Adrenal gland (tissue), 12 donors: ENCODE measurements around the gene SPAG8. TPM values are rescaled to one million over a fixed set of nuclear protein-coding genes. Genes with fewer than 3 reads are reported as not detected.

Experiments used
- DNase-seq, 7 donors: peaks; one replicate each; pipeline ENCODE4 v3.0.0-alpha.2; 2019 to 2020
- H3K27ac ChIP-seq, 5 donors: fragments of 200-600 bp; sonication (generic) in 4 of 5; 1 replicate in 3 of 5; 2 replicates in 2 of 5; pipeline versions ENCODE4 v1.5.1 to v1.8.0; 2016 to 2020; ENCODE audit warnings: mild to moderate bottlenecking in 1 of 5
- H3K27me3 ChIP-seq: fragments of 200-600 bp; 2 replicates; pipeline ENCODE4 v1.8.0; 2021
- H3K36me3 ChIP-seq, 2 donors: fragments of 200-600 bp; replicated peaks in 1 of 2; 1 replicate in 1 of 2; 2 replicates in 1 of 2; pipeline versions ENCODE4 v1.5.1 to v1.8.0; 2018 to 2022
- H3K4me1 ChIP-seq, 2 donors: fragments of 200-600 bp; replicated peaks in 1 of 2; 1 replicate in 1 of 2; 2 replicates in 1 of 2; pipeline versions ENCODE4 v1.5.1 to v1.8.0; 2018 to 2021
- H3K4me3 ChIP-seq, 4 donors: fragments of 200-600 bp; sonication (generic) in 3 of 4; one replicate each; pipeline ENCODE4 v1.5.1; 2016 to 2018
- H3K9me3 ChIP-seq, 3 donors: fragments of 200-600 bp; sonication (generic) in 1 of 3; replicated peaks in 1 of 3; 1 replicate in 2 of 3; 2 replicates in 1 of 3; pipeline versions ENCODE4 v1.5.1 to v1.8.0; 2016 to 2021
- CTCF ChIP-seq, 6 experiments: fragments of 450-650 bp in 4 of 6; fragments of 200-600 bp in 2 of 6; sonication (generic) in 1 of 6; IDR thresholded peaks; 1 replicate in 5 of 6; 2 replicates in 1 of 6; pipeline versions ENCODE4 v1.5.1 to v1.8.0; 2016 to 2021; ENCODE audit warnings: antibody characterized with exemption in 6 of 6, mild to moderate bottlenecking in 2 of 6, moderate library complexity in 1 of 6
- POLR2A ChIP-seq, 2 donors: fragments of 450-650 bp; IDR thresholded peaks; one replicate each; pipeline ENCODE4 v1.6.1; 2017; ENCODE audit warnings: antibody characterized with exemption in 2 of 2, mild to moderate bottlenecking in 2 of 2, moderate library complexity in 1 of 2
- WGBS, 4 donors: extraction: QIAGEN DNeasy Blood & Tissue Kit in 2 of 4; methylation state at CpG; one replicate each; pipeline versions ENCODE4 v1.1.5 to v1.1.7; 2013 to 2017; 5-methylcytosine and 5-hydroxymethylcytosine counted together
- intact Hi-C, 2 donors: fragments of 100-400 bp; cut with DNase I; formaldehyde crosslinking; loops; one replicate each; pipeline versions ENCODE4 v1.14.1 to v1.15.0; 2022 to 2023
- polyA plus RNA-seq, 3 donors: library from polyadenylated mRNA; stranded (reverse); fragments of 200-250 nt in 2 of 3; fragments of 350-450 nt in 1 of 3; fragmentation: Illumina TruSeq in 1 of 3; extraction: RNeasy Lipid Tissue Mini Kit (QIAGEN cat#74804) in 1 of 3; gene quantifications; one replicate each; pipeline ENCODE4 v1.2.3, GENCODE V29; 2013 to 2014
- total RNA-seq, 9 donors: library from RNA; depleted of rRNA in 4 of 9; stranded (reverse); fragments of >200 nt in 4 of 9; fragments of 120-200 nt in 1 of 9; fragmentation: NEBNext Ultra II Directional in 1 of 9; extraction: Animal tissue kit (Norgen Biotek cat#: 25700) in 1 of 9; gene quantifications; one replicate each; pipeline versions ENCODE4 v1.1.0 to v1.2.4, GENCODE V29; 2013 to 2023
- donor health status: healthy with polysubstance abuse.
- donor health status: Bipolar disorder and iron deficiency.
- donor health status: DM: yes; HTN: yes; CAD: no.
- donor health status: DM: no; HTN: no; CAD: no.
- donor health status: DM: no; HTN: no; CAD: no.
- donor health status: DM: yes; HTN: yes; CAD: no.

SPAG8 gene
- total and polyA plus RNA-seq, 12 donors: 0.98 to 9.2 (median 2.7) TPM

- peaks cover 0 to 57% of the 10 kb centered on the region in 2 donors for H3K36me3 ChIP-seq
- 96 to 97% (median 96%) methylated on average over 6 to 8 of the region's 8 CpGs for WGBS, 4 donors
- H3K27ac ChIP-seq: no peak overlapping the region
- intact Hi-C loops: no loop called here
- no peaks in the 10 kb centered on the region for H3K27me3 ChIP-seq
- H3K9me3 ChIP-seq: no peaks in the 10 kb centered on the region
- TF ChIP-seq POLR2A (IDR thresholded peaks at IDR 0.05) (no peak), CTCF (IDR thresholded peaks at IDR 0.05) (no peak)
- H3K4me1 ChIP-seq: peaks cover under 1 to 3% of the 10 kb centered on the region in 2 donors
- H3K4me3 ChIP-seq: no peak overlapping the region
- peak in 1 of 7 donors; percentile 42 for DNase-seq
Measured at GRCh38 chr9:35806101-35806500, 6.0 kb downstream of the SPAG8 start.

GRCh38 chr9:35801328-35802128, 10.5 kb downstream of the SPAG8 start:
- peak in 1 of 7 donors; percentile 24 for DNase-seq
- WGBS, 4 donors: 92 to 93% (median 92%) methylated on average over 12 to 13 of the region's 13 CpGs
- Histone ChIP-seq H3K27me3 (no peaks in the 10 kb centered on the region), H3K4me3 (no peak overlapping the region), H3K36me3 (peaks cover 0 to 36% of the 10 kb centered on the region in 2 donors), H3K9me3 (no peaks in the 10 kb centered on the region), H3K27ac (no peak overlapping the region), H3K4me1 (no peaks in the 10 kb centered on the region)
- intact Hi-C loops: no loop called here
- no peak for TF ChIP-seq CTCF (IDR thresholded peaks at IDR 0.05)
- no peak for TF ChIP-seq POLR2A (IDR thresholded peaks at IDR 0.05)

- Histone ChIP-seq H3K36me3 (peaks cover 0 to 26% of the 10 kb centered on the region in 2 donors), H3K4me1 (no peaks in the 10 kb centered on the region), H3K27me3 (no peaks in the 10 kb centered on the region), H3K9me3 (no peaks in the 10 kb centered on the region), H3K4me3 (no peak overlapping the region), H3K27ac (no peak overlapping the region)
- no peak for TF ChIP-seq CTCF (IDR thresholded peaks at IDR 0.05)
- no peak for TF ChIP-seq POLR2A (IDR thresholded peaks at IDR 0.05)
- intact Hi-C loops: no loop called here
- 85 to 93% (median 88%) methylated on average over 7 of the region's 7 CpGs for WGBS, 4 donors
- no peak for DNase-seq
Measured at GRCh38 chr9:35800530-35800929, 11.5 kb downstream of the SPAG8 start.

- Histone ChIP-seq H3K4me1 (no peaks in the 10 kb centered on the region), H3K4me3 (no peak overlapping the region), H3K27ac (peak overlapping the region in 1 of 5 donors; percentile 17), H3K9me3 (no peaks in the 10 kb centered on the region), H3K36me3 (peaks cover 0 to 20% of the 10 kb centered on the region in 2 donors), H3K27me3 (no peaks in the 10 kb centered on the region)
- WGBS, 4 donors: 77 to 90% (median 81%) methylated on average over 4 of the region's 4 CpGs
- peak in 1 of 7 donors; percentile 61 for DNase-seq
- no peak for TF ChIP-seq CTCF (IDR thresholded peaks at IDR 0.05)
- no peak for TF ChIP-seq POLR2A (IDR thresholded peaks at IDR 0.05)
- intact Hi-C loops: no loop called here
Measured at GRCh38 chr9:35798658-35799374, 13.2 kb downstream of the SPAG8 start.
